HG02870 (cell line): ENCODE results near the gene BOC.

Experiments used
- ATAC-seq: cut with Tn5 transposase; IDR thresholded peaks from one replicate; pipeline ENCODE4 v1.9.1; 2021; ENCODE audit warnings: mild to moderate bottlenecking, moderate library complexity; ENCODE audit not compliant: unreplicated experiment

BOC gene

DNA sequence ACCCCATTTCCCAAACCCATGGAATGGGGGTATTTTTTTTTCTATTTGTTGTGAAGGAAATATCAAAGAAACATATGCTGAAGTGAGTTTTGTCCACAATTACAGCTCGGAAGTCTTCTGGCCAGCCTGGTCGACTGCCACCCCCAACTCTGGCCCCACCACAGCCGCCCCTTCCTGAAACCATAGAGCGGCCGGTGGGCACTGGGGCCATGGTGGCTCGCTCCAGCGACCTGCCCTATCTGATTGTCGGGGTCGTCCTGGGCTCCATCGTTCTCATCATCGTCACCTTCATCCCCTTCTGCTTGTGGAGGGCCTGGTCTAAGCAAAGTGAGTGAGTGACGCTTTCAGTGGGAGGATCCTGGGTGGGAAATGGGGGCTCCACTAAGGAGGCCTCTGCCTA is 71.9 kb downstream of the BOC start:
- ATAC-seq, result no peak

DNA sequence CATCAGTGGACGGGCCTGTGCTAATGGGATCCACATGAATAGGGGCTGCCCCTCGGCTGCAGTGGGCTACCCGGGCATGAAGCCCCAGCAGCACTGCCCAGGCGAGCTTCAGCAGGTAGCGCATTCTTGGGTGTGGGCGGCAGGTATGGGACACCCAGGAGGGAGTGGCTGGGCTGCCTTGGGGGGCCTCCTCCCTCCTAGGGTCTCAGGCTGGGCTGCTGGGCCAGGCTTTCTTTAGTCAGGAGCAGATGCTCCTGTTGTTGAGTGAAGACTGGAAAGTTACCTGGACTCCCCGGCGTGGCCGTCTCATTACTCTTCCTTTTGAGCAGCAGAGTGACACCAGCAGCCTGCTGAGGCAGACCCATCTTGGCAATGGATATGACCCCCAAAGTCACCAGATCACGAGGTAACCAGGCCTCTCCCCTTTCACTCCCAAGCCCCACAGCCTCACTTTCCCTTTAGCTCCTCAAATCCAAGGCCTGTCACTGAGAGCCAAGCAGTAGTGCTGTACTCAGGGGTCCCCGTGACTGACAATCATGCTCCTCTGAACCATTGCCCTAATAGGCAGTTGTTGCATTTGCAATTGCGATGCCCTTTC is 73.2 kb downstream of the BOC start:
- no peak for ATAC-seq

DNA sequence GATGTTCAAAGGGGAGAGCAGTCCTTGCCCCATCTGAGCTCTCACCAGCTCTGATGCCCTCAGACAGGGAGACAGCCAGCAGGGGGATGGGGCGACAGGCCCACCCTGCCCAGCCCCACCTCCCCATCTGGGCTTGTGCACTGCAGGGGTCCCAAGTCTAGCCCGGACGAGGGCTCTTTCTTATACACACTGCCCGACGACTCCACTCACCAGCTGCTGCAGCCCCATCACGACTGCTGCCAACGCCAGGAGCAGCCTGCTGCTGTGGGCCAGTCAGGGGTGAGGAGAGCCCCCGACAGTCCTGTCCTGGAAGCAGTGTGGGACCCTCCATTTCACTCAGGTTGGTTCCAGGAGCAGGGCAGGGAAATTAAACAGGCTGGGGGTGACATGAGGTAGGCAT is 73.9 kb downstream of the BOC start:
- no peak for ATAC-seq

DNA sequence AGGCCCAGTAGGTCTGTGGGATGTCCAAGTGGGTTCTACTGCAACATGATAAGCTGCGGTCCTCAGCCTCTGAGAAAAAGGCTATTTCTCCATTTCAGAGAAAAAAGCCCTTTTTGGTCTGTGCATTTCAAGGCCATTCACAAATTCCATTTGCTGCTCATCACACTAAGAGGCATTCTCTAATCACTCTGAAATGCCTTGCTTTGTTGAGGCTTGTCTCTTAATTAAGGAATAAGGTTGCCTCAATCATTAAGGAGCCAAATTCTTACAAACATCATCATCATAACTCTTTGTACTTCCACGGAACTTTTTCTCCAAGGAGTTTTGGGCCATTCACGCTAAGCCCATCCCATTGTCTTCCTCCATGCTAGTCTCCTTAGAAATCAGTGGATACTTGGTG is 74.4 kb downstream of the BOC start:
- no peak for ATAC-seq

DNA sequence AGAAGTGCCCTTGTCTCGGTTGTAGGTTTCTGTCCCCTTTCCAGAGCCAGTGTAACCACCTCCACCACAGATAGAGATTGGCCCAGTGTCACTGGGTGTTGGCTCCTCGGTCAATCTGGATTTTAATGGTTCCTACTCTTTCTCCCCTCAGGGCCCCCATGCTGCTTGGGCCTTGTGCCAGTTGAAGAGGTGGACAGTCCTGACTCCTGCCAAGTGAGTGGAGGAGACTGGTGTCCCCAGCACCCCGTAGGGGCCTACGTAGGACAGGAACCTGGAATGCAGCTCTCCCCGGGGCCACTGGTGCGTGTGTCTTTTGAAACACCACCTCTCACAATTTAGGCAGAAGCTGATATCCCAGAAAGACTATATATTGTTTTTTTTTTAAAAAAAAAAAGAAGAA is 75.2 kb downstream of the BOC start:
- no peak for ATAC-seq

DNA sequence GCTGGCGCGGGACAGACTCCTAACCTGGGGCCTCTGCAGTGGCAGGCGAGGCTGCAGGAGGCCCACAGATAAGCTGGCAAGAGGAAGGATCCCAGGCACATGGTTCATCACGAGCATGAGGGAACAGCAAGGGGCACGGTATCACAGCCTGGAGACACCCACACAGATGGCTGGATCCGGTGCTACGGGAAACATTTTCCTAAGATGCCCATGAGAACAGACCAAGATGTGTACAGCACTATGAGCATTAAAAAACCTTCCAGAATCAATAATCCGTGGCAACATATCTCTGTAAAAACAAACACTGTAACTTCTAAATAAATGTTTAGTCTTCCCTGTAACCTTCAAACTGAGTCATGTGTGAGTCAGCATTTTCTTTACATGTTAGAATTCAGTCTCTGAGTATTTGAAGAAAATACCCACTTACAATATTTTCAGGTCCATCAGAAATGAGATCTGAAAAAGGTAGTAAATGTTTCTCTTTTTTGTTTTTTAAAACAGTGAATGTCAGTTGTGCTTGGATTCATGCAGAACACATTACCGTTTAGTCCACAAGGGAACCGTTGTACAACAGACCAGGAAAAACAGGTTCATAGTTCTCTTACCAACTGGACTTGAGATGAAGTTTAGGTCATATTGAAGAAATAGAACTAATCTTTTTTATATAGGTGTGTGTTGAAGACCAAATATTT is 75.9 kb downstream of the BOC start:
- ATAC-seq, result no peak

DNA sequence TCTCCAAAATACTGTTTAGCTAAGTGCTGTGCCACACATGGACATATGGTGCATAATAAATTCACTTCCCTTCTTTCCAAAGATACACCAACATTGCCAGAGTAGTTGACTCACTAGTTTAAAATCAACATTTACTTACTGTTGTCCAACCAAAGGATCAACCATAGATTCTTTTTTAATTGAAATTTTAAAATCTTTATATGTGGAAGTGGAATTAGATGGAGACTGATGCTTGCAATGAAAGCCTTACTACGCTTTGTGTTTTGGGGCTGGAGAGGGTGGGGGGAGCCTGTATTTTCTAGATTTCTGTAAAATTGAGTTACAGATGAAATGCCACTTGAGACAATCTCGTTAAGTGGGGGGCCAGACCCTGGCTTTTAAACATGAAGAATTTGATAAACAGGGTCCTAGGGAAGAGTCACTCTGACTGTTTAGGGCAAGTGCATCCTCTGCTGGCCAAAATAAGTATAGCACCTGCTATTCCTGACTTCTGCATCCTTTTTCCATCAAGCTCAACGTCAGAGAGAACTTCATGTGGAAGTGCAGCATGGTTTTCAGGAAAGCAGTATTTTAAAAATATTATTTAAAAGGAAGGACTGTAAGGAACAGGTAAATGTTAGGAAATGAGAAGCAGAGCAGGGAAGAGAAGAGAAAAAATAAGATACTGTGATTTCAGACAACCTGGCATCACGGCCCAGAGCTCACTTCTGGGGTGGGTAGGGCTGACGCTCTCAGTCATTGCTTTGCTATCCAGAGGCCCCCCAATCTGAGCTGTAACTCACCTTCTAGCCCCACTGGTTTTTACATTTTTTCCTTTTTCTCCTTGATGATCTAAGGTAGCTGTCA is 76.7 kb downstream of the BOC start:
- ATAC-seq, result no peak

DNA sequence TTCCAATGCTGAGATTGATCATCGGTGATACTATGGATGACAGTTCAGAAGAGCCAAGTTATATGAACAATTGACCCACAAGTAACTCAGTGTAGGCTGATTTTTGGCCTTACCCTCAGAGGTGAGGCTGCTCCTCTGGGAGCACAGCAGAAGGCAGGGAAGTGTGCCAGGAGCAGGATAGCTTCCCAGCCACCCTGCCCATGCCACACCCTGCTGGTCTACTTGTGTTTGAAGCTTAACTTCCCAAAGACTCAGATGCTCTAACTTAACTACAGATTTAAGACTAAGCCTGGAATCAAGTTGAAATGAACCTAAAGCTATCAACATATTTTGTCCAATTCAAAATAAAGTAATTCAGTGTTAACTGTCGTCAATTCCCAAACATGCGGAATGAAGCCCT is 77.5 kb downstream of the BOC start:
- no peak for ATAC-seq

DNA sequence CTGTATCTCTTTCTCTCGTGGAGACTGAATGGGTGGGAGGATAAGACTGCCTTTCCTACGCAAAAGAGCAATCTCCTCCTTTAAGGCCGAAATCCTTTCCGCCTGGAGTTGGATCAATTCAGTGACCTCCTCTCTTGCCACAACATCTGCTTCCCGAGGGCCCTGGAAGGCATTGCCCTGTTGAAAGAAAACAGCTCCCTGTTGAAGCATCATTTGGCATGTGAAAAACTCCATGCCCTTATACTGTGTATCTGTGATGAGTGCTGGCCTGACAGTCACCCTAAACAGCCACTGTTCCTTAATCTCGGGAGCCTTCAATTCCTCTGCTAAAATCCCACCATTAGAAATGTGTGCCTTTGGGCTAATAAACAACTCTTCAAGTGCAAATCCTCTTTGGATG is 80.2 kb downstream of the BOC start:
- ATAC-seq, result no peak

DNA sequence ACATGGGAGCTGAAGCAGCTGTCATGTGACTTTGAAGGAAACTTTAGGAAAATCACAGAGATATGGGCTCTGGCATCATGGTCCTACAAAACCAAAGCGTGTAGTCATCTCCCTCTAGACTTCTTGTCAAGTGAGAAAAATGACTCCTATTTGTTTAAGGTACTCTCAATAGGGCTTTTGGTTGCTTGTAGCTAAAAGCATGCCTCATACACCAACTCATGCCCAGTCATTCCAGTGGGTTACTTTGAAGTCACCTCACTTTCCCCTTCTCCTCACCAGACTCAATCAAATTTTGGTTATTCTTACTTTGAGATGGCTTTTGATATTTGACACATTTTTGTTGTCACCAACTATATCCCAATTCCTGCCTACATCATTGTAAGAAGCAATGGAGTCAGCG is 81.6 kb downstream of the BOC start:
- no peak for ATAC-seq

DNA sequence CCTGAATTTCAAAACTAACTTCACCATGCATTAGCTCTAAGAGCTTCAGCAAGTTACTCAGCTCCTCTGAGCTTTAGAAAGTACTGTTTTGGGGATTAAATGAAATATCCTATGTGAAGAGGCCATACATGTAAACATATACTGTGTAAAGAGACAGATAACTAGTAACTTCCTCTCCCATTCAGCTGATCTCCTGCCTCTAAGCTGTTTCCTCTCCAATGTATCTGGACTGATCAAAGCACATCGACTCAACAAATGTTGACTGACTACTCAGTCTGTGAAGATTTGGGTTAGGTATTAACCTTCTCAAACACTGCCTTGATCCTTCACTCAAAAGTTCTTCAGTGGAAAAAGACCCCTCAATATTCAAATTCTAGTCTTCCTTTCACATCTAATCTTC is 82.0 kb downstream of the BOC start:
- ATAC-seq, result no peak

DNA sequence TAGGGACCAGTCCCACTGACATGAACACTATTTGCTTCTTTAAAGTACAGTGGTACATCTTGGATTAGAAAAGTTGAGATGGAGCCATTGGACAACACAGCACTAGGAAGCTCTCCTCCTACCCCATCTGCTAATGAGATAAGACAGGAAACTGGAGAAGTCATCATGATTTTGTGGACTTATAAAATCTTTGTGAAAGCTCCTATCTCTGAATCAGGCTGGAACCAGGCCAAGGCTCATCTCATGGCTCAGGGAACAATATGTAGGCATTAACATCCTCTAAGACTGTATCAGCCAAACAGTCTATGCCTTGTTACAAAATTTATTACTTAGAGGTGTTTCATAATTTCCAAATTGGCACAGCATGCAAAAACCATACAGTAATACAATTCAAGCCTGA is 84.1 kb downstream of the BOC start:
- no peak for ATAC-seq

DNA sequence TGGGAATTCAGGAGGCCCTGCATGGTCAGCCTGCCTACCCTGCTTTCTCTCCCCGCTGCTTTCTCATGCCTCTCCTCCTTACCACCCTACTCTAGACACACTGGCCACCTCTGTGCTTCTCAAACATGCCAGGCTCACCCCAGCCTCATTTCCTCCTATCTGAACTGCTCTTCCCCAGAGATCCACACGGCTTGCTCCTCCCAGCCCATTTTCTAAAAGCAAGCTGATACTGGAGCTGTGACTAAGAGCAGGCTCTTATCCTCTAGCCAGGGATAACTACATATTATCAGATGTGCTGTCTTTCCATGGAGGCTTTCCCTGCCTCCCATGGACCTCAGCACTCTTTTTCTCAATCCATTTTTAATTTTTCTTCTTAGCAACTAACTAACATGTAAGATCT is 85.9 kb downstream of the BOC start:
- no peak for ATAC-seq

DNA sequence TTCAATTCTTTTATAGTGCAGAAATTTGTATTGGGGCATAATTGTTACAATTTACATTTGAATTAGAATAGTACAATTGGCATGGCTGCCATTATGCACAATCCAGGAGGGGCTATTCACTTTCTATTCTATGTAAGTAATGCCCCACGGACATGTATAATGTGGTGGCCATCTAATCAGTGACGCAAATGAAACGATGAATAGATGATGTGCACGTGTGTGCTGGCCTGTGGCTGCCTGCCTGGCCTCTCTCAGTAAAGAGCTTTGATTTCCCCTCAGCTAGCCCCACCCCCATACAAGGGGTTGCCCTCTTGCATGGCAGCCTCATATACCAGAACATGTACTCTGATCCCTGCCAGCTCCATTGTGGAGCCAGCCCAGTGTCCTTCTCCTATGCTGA is 86.5 kb downstream of the BOC start:
- ATAC-seq, result no peak

DNA sequence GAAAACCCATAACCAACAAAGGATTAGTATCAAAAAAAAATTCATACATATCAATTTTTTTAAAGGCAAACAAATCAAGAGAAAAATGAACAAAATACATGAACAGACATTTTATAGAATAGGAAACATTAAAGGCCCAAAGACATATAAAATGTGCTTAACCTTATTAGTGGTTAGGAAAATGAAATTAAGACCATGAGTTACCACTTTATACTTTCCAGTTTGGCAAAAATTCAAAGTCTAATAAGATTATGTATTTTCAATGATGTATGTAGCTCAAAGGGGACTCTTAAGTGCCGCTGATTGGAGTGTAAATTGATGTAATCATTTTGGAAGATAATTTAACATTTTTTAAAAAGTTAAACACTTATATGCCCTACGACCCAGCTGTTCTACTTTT is 89.2 kb downstream of the BOC start:
- ATAC-seq, result no peak

DNA sequence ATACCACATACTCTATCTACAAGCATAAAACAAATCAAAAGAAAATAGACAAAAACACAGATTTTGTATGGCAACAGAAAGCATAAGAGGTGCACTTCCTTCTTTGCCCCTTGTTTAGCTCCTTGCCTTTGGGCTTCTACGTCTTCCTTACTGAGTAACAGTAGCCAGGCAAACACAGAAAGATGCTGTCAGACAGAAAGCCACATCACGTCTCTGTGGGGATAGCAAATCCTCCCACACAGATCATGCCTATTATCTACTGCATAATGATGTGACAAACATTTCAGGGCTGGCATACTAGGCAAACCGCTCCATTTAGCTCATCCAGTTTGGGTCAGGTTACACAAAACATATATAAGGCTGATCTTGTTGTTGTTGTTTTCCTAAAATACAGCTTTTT is 92.7 kb downstream of the BOC start:
- ATAC-seq, result no peak

DNA sequence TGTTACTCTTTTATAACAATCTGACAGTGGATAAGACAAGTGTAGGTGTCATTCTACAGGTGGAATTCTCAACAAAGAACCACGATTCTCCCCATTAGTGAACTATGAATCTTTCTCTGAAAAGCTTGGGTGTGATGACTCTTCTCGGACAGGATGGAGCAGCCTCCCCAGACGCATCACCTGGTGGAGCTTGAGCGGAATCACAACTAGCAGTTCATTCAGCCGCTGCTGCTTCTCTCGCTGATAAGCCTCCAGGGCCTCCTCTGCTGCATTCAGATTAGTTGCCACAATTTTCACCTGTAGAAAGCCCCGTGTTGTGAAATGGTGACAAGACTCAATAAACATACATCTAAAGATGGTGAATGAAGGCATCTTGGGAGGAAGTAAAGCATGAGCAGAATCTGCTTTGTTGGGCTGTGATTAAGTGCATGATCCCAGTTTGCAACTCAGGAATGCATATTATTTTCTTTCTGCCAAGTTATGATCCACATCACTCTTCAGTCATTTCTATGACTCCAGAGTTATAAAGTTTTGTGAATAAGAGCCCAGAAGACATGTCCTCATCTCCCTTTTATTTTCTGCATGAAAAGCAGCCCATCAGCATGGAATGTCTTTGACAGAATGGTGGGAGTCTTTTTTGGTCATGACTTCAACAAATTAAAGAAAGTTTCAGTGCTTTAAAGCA is 93.6 kb downstream of the BOC start:
- no peak for ATAC-seq

DNA sequence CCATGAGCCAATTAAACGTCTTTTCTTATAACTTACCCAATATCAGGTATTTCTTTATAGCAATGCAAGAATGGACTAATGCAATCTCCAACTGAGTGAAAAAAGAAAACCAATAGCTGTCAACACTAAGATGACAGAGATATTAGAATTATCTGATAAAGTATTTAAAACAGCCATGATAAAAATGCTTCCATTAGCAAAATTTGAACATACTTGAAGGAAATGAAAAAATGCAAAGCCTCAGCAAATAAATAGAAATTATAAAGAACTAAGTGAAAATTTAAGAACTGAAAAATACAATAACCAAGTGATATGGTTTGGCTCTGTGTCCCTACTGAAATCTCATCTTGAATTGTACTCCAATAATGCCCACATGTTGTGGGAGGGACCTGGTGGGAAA is 99.6 kb downstream of the BOC start:
- ATAC-seq, result no peak

DNA sequence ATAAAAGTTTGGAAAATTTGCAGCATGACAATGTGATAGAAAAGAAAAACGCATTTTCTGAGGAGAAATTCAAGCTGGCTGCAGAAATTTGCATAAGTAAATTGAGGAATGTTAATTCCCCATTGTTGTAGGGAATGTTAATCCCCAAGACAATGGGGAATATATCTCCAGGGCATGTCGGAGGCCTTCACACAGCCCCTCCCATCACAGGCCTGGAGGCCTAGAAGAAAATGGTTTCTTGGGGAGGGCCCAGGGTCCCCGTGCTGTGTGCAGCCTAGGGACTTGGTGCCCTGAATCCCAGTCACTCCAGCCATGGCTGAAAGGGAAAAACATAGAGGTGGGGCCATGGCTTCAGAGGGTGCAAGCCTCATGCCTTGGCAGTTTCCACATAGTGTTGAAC is 101.1 kb downstream of the BOC start:
- ATAC-seq, result no peak

DNA sequence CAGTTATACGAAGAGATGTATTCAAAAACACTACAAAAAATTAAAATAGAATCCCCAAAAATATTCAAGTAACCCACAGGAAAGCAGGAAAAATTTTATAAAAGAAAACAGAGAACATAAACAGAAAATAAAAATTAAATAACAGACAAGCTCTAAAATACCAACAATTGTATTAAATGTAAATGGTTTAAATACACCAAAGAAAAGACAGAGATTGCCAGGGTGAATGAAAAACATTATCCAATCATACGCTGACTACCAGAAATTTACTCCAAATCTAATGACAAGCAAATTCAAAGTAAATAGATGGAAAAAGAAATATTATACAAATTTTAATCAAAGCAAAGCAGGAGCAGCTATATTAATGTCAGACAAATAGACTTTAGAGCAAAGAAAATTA is 103.6 kb downstream of the BOC start:
- no peak for ATAC-seq

DNA sequence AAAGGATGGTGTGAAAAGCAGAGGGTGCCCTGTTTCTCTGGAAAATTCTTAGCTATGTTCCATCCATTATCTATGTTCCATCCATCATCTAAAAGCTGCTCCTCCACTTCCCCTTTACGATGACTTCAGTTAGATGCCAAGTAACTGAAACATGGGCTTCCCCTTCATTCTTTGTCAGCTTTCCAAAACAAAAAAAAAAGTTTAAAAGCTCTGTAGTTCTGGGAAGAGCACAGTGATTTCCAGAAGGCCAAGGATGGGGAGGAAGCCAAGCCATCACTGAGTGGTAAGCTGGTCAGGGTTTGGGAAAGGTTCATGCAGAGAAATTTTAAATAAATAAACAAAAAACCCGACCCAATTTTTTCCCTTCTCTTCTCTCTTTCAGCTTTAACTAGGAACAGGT is 118.4 kb downstream of the BOC start:
- no peak for ATAC-seq

DNA sequence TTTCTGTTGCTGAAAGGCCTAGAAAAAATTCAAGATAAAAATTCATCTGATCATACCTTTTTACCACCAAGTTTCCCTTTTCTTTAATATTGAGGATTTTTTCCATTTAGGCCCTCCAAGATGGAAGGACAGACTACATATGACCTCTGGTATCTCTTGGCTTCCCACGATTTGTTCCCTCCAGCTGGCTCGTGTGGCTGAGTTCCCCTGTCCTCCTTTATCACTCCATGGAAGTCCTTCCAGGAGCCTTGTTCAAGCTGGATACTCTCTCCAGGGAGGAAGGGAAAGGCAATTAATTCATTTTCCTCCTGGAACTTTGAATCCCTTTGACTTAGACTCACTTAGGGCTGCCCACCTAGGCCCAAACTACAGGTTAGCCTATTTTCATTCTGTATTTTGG is 119.4 kb downstream of the BOC start:
- ATAC-seq, result no peak
